HG02970 (cell line): ENCODE results near the gene CSE1L.
"Not testable (repeated sequence)": the region's sequence is repeated elsewhere in the genome, so short reads cannot be mapped to it uniquely, and the experiment has no call there.

Source experiments
- ATAC-seq: cut with Tn5 transposase; IDR thresholded peaks from one replicate; pipeline ENCODE4 v1.9.1; 2021; ENCODE audit warnings: mild to moderate bottlenecking, moderate library complexity, moderate number of reproducible peaks; ENCODE audit not compliant: unreplicated experiment, low FRiP score

Gene CSE1L

GRCh38 chr20:49119988-49120387 lies 73.9 kb downstream of the CSE1L start:
- no peak for ATAC-seq

- no peak for ATAC-seq
Observed at GRCh38 chr20:49122920-49123319, 76.8 kb downstream of the CSE1L start.

- no peak for ATAC-seq
Observed at GRCh38 chr20:49123982-49124381, 77.9 kb downstream of the CSE1L start.

GRCh38 chr20:49132995-49133478 lies 86.9 kb downstream of the CSE1L start:
- no peak for ATAC-seq

GRCh38 chr20:49133571-49133970 lies 87.5 kb downstream of the CSE1L start:
- ATAC-seq: no peak

- not testable (repeated sequence) for ATAC-seq
Observed at GRCh38 chr20:49134797-49135196, 88.7 kb downstream of the CSE1L start.

GRCh38 chr20:49136817-49137571 lies 90.9 kb downstream of the CSE1L start:
- ATAC-seq: no peak

GRCh38 chr20:49138431-49138830 lies 92.3 kb downstream of the CSE1L start:
- ATAC-seq: no peak

- ATAC-seq: no peak
Observed at GRCh38 chr20:49140411-49140810, 94.3 kb downstream of the CSE1L start.

GRCh38 chr20:49140834-49141233 lies 94.7 kb downstream of the CSE1L start:
- ATAC-seq: no peak
